ENCODE measurements around the gene CAPN13. TPM values are rescaled to one million over a fixed set of nuclear protein-coding genes. Genes with fewer than 3 reads are reported as not detected.

CAPN13 gene
- total and polyA plus RNA-seq, 8 donors, result 6.4 to 93.3 (median 44.3) TPM

- WGBS, 5 donors, result 86 to 92% (median 91%) methylated on average over 16 of the region's 16 CpGs
- DNase-seq, result no peak
These were observed 76.3 kb downstream of the CAPN13 start for GRCh38 chr2:30730736-30731647.

GRCh38 chr2:30729031-30729430 is 78.2 kb downstream of the CAPN13 start:
- Histone ChIP-seq H3K4me3 (no peak overlapping the region), H3K4me1 (no peaks in the 10 kb centered on the region), H3K27me3 (peaks cover 0 to 17% (median 0%) of the 10 kb centered on the region in 3 donors), H3K27ac (no peak overlapping the region), H3K36me3 (peaks cover 0 to 25% (median 3%) of the 10 kb centered on the region in 4 donors), H3K9me3 (no peaks in the 10 kb centered on the region)
- no peak for TF ChIP-seq EP300 (IDR thresholded peaks at IDR 0.05)
- TF ChIP-seq POLR2AphosphoS5 (IDR thresholded peaks at IDR 0.05), result no peak
- no peak for TF ChIP-seq POLR2A (IDR thresholded peaks at IDR 0.05)
- no peak for TF ChIP-seq CTCF (IDR thresholded peaks at IDR 0.05)
- no peak for DNase-seq
- intact Hi-C loops (cut with DNase I; ENCODE audit: low total_unique reads), result no loop called here
- WGBS, 5 donors, result 47 to 71% (median 69%) methylated on average over 5 of the region's 5 CpGs

More at GRCh38 chr2:30730736-30731647, 76.3 kb downstream of the CAPN13 start:
- intact Hi-C loops (cut with DNase I; ENCODE audit: low total_unique reads), result no loop called here
- Histone ChIP-seq H3K27ac (no peak overlapping the region), H3K36me3 (peaks cover 0 to 25% (median 3%) of the 10 kb centered on the region in 4 donors), H3K4me3 (no peak overlapping the region), H3K9me3 (no peaks in the 10 kb centered on the region), H3K27me3 (peaks cover 0 to 17% (median 0%) of the 10 kb centered on the region in 3 donors), H3K4me1 (no peaks in the 10 kb centered on the region)
- TF ChIP-seq CTCF (IDR thresholded peaks at IDR 0.05) (no peak), POLR2A (IDR thresholded peaks at IDR 0.05) (no peak), EP300 (IDR thresholded peaks at IDR 0.05) (no peak), POLR2AphosphoS5 (IDR thresholded peaks at IDR 0.05) (no peak)

- TF ChIP-seq POLR2A (IDR thresholded peaks at IDR 0.05), result no peak
- TF ChIP-seq CTCF (IDR thresholded peaks at IDR 0.05), result no peak
- no peak for TF ChIP-seq POLR2AphosphoS5 (IDR thresholded peaks at IDR 0.05)
- TF ChIP-seq EP300 (IDR thresholded peaks at IDR 0.05), result no peak
- no peaks in the 10 kb centered on the region for H3K9me3 ChIP-seq
- no peaks in the 10 kb centered on the region for H3K4me1 ChIP-seq
- WGBS, 5 donors, result 76 to 88% (median 81%) methylated on average over 4 of the region's 4 CpGs
- H3K27me3 ChIP-seq, result no peaks in the 10 kb centered on the region
- H3K36me3 ChIP-seq, result no peaks in the 10 kb centered on the region
- H3K4me3 ChIP-seq, result no peak overlapping the region
- H3K27ac ChIP-seq, result no peak overlapping the region
- intact Hi-C loops (cut with DNase I; ENCODE audit: low total_unique reads), result no loop called here
- peak in 1 of 2 donors; percentile 20 for DNase-seq
These were observed 84.1 kb downstream of the CAPN13 start for GRCh38 chr2:30722936-30723725.

All from stomach (tissue), 9 donors.